Activated CD4-positive, alpha-beta memory T cell treated with anti-CD3 and anti-CD28 coated beads, Interleukin-2, amount 10 ng/mL, durations not matched to agents 7 days and 5 days (primary cell): Measurements from ENCODE around the gene LIPI. TPM values are rescaled to one million over a fixed set of nuclear protein-coding genes. Genes with fewer than 3 reads are reported as not detected.
"Not testable (repeated sequence)": the region's sequence is repeated elsewhere in the genome, so short reads cannot be mapped to it uniquely, and the experiment has no call there.

Source experiments
- CTCF ChIA-PET: fragments of 350-600 bp; sonication (Branson Sonifier 250); formaldehyde crosslinking; loops from one replicate; lab custom pipeline; 2021; ENCODE audit warnings: antibody characterized with exemption, inconsistent platforms; lab: Charles Lee
- POLR2A ChIA-PET: fragments of 350-600 bp; sonication (Branson Sonifier 250); formaldehyde crosslinking; loops from one replicate; lab custom pipeline; 2021; ENCODE audit warnings: antibody characterized with exemption; lab: Charles Lee
- DNase-seq: peaks from one replicate; pipeline ENCODE4 v3.0.0-alpha.2; 2020
- H3K27ac Mint-ChIP-seq: one replicate; pipeline ENCODE4 v1.8.0; 2021; ENCODE audit warnings: mild to moderate bottlenecking, mixed read lengths
- H3K27me3 Mint-ChIP-seq: one replicate; pipeline ENCODE4 v1.8.0; 2021; ENCODE audit warnings: mixed read lengths
- H3K36me3 Mint-ChIP-seq: one replicate; pipeline ENCODE4 v1.8.0; 2021; ENCODE audit warnings: low read depth, mixed read lengths
- H3K4me1 Mint-ChIP-seq: one replicate; pipeline ENCODE4 v1.8.0; 2021; ENCODE audit warnings: mixed read lengths
- H3K4me3 Mint-ChIP-seq: one replicate; pipeline ENCODE4 v1.8.0; 2021; ENCODE audit warnings: mild to moderate bottlenecking, mixed read lengths
- H3K9me3 Mint-ChIP-seq: one replicate; pipeline ENCODE4 v1.8.0; 2021; ENCODE audit warnings: mixed read lengths
- total RNA-seq, 2 experiments: library from RNA; stranded (reverse); gene quantifications; one replicate each; pipeline ENCODE4 v1.2.3, GENCODE V29; 2021

Gene LIPI
- total RNA-seq, 2 experiments from 2014 or later, result not detected

GRCh38 chr21:14099570-14099969, 111.2 kb downstream of the LIPI start:
- H3K4me3 Mint-ChIP-seq, result no peak overlapping the region
- ChIA-PET POLR2A (no interaction called here), CTCF (interaction anchor here (0.9 kb wide), 1 partner anchor 20 kb away, joined by 3 read pairs; no protein-coding TSS in a partner anchor)
- H3K4me1 Mint-ChIP-seq, result no peaks in the 10 kb centered on the region
- DNase-seq, result no peak
- H3K27ac Mint-ChIP-seq, result no peak overlapping the region
- H3K9me3 Mint-ChIP-seq, result peaks cover 6% of the 10 kb centered on the region
- peaks cover 7% of the 10 kb centered on the region for H3K36me3 Mint-ChIP-seq
- no peaks in the 10 kb centered on the region for H3K27me3 Mint-ChIP-seq

GRCh38 chr21:14097881-14098499, 112.8 kb downstream of the LIPI start:
- Mint-ChIP-seq H3K4me3 (no peak overlapping the region), H3K4me1 (no peaks in the 10 kb centered on the region), H3K36me3 (peaks cover 7% of the 10 kb centered on the region), H3K27me3 (no peaks in the 10 kb centered on the region), H3K27ac (no peak overlapping the region), H3K9me3 (peaks cover 6% of the 10 kb centered on the region)
- DNase-seq, result no peak
- ChIA-PET POLR2A (no interaction called here), CTCF (no interaction called here)

- H3K27ac Mint-ChIP-seq, result no peak overlapping the region
- ChIA-PET CTCF (no interaction called here), POLR2A (no interaction called here)
- H3K36me3 Mint-ChIP-seq, result peaks cover 16% of the 10 kb centered on the region
- H3K4me1 Mint-ChIP-seq, result no peaks in the 10 kb centered on the region
- no peak for DNase-seq
- H3K9me3 Mint-ChIP-seq, result peaks cover 6% of the 10 kb centered on the region
- no peaks in the 10 kb centered on the region for H3K27me3 Mint-ChIP-seq
- H3K4me3 Mint-ChIP-seq, result no peak overlapping the region
Observed at GRCh38 chr21:14096577-14096976, 114.2 kb downstream of the LIPI start.

- POLR2A ChIA-PET, result no interaction called here
Observed at GRCh38 chr21:14096172-14096571, 114.6 kb downstream of the LIPI start.

GRCh38 chr21:14095056-14095455, 115.7 kb downstream of the LIPI start:
- peaks cover 18% of the 10 kb centered on the region for H3K36me3 Mint-ChIP-seq
- no peaks in the 10 kb centered on the region for H3K27me3 Mint-ChIP-seq
- H3K27ac Mint-ChIP-seq, result no peak overlapping the region
- ChIA-PET POLR2A (no interaction called here), CTCF (interaction anchor here (1.1 kb wide), 1 partner anchor 24 kb away, joined by 3 read pairs; no protein-coding TSS in a partner anchor)
- no peak overlapping the region for H3K4me3 Mint-ChIP-seq
- no peak for DNase-seq
- peaks cover 6% of the 10 kb centered on the region for H3K9me3 Mint-ChIP-seq
- H3K4me1 Mint-ChIP-seq, result no peaks in the 10 kb centered on the region

More at GRCh38 chr21:14096172-14096571, 114.6 kb downstream of the LIPI start:
- CTCF ChIA-PET, result interaction anchor here (1.1 kb wide), 1 partner anchor 25 kb away, joined by 3 read pairs; no protein-coding TSS in a partner anchor
- peaks cover 18% of the 10 kb centered on the region for H3K36me3 Mint-ChIP-seq
- peaks cover 6% of the 10 kb centered on the region for H3K9me3 Mint-ChIP-seq
- H3K27me3 Mint-ChIP-seq, result no peaks in the 10 kb centered on the region
- no peak overlapping the region for H3K27ac Mint-ChIP-seq
- H3K4me1 Mint-ChIP-seq, result no peaks in the 10 kb centered on the region
- no peak overlapping the region for H3K4me3 Mint-ChIP-seq
- no peak for DNase-seq

GRCh38 chr21:14092834-14093560, 117.8 kb downstream of the LIPI start:
- H3K27ac Mint-ChIP-seq, result no peak overlapping the region
- ChIA-PET CTCF (no interaction called here), POLR2A (no interaction called here)
- no peaks in the 10 kb centered on the region for H3K27me3 Mint-ChIP-seq
- H3K4me1 Mint-ChIP-seq, result peaks cover 4% of the 10 kb centered on the region
- H3K9me3 Mint-ChIP-seq, result peaks cover 3% of the 10 kb centered on the region
- peaks cover 15% of the 10 kb centered on the region for H3K36me3 Mint-ChIP-seq
- H3K4me3 Mint-ChIP-seq, result no peak overlapping the region
- no peak for DNase-seq

GRCh38 chr21:14090184-14090583, 120.6 kb downstream of the LIPI start:
- H3K4me1 Mint-ChIP-seq, result peaks cover 14% of the 10 kb centered on the region
- POLR2A ChIA-PET, H3K4me3 Mint-ChIP-seq, H3K27me3 Mint-ChIP-seq, H3K9me3 Mint-ChIP-seq, DNase-seq, H3K27ac Mint-ChIP-seq: not testable (repeated sequence)
- peaks cover 17% of the 10 kb centered on the region for H3K36me3 Mint-ChIP-seq
- CTCF ChIA-PET, result interaction anchor here (0.7 kb wide), 1 partner anchor 59 kb away, joined by 3 read pairs; no protein-coding TSS in a partner anchor

GRCh38 chr21:14088391-14088790, 122.4 kb downstream of the LIPI start:
- ChIA-PET CTCF (no interaction called here), POLR2A (no interaction called here)
- Mint-ChIP-seq H3K9me3 (no peaks in the 10 kb centered on the region), H3K36me3 (peaks cover 20% of the 10 kb centered on the region), H3K4me3 (no peak overlapping the region), H3K27me3 (no peaks in the 10 kb centered on the region), H3K4me1 (peaks cover 14% of the 10 kb centered on the region), H3K27ac (no peak overlapping the region)
- DNase-seq, result no peak

- peaks cover 14% of the 10 kb centered on the region for H3K4me1 Mint-ChIP-seq
- peak overlapping the region; percentile 57 for H3K27ac Mint-ChIP-seq
- H3K4me3 Mint-ChIP-seq, result no peak overlapping the region
- peaks cover 15% of the 10 kb centered on the region for H3K36me3 Mint-ChIP-seq
- ChIA-PET POLR2A (no interaction called here), CTCF (no interaction called here)
- no peaks in the 10 kb centered on the region for H3K27me3 Mint-ChIP-seq
- DNase-seq, result no peak
- H3K9me3 Mint-ChIP-seq, result peaks cover 2% of the 10 kb centered on the region
Observed at GRCh38 chr21:14086553-14086952, 124.2 kb downstream of the LIPI start.

- POLR2A ChIA-PET, result no interaction called here
- Mint-ChIP-seq H3K36me3 (peaks cover 13% of the 10 kb centered on the region), H3K27me3 (no peaks in the 10 kb centered on the region), H3K4me3 (no peak overlapping the region), H3K27ac (no peak overlapping the region), H3K4me1 (peaks cover 12% of the 10 kb centered on the region), H3K9me3 (peaks cover 8% of the 10 kb centered on the region)
- CTCF ChIA-PET, result no interaction called here
- no peak for DNase-seq
Observed at GRCh38 chr21:14084701-14085100, 126.1 kb downstream of the LIPI start.

GRCh38 chr21:14084068-14084501, 126.7 kb downstream of the LIPI start:
- H3K4me3 Mint-ChIP-seq, result no peak overlapping the region
- DNase-seq, result no peak
- H3K9me3 Mint-ChIP-seq, result peaks cover 8% of the 10 kb centered on the region
- no peak overlapping the region for H3K27ac Mint-ChIP-seq
- POLR2A ChIA-PET, result no interaction called here
- no peaks in the 10 kb centered on the region for H3K27me3 Mint-ChIP-seq
- H3K36me3 Mint-ChIP-seq, result peaks cover 13% of the 10 kb centered on the region
- CTCF ChIA-PET, result no interaction called here
- peaks cover 10% of the 10 kb centered on the region for H3K4me1 Mint-ChIP-seq

- ChIA-PET CTCF (no interaction called here), POLR2A (no interaction called here)
- H3K4me3 Mint-ChIP-seq, result no peak overlapping the region
- peaks cover 24% of the 10 kb centered on the region for H3K9me3 Mint-ChIP-seq
- H3K36me3 Mint-ChIP-seq, result peaks cover 9% of the 10 kb centered on the region
- H3K4me1 Mint-ChIP-seq, result peaks cover 3% of the 10 kb centered on the region
- no peak overlapping the region for H3K27ac Mint-ChIP-seq
- no peak for DNase-seq
- H3K27me3 Mint-ChIP-seq, result no peaks in the 10 kb centered on the region
Observed at GRCh38 chr21:14080764-14081096, 130.0 kb downstream of the LIPI start.

GRCh38 chr21:14080040-14080763, 130.6 kb downstream of the LIPI start:
- Mint-ChIP-seq H3K27ac (no peak overlapping the region), H3K4me1 (peaks cover 3% of the 10 kb centered on the region), H3K36me3 (peaks cover 9% of the 10 kb centered on the region), H3K27me3 (no peaks in the 10 kb centered on the region), H3K4me3 (no peak overlapping the region), H3K9me3 (peaks cover 28% of the 10 kb centered on the region)
- DNase-seq, result no peak
- ChIA-PET CTCF (no interaction called here), POLR2A (no interaction called here)
